Measurements from ENCODE around the gene PARP3. TPM values are rescaled to one million over a fixed set of nuclear protein-coding genes. Genes with fewer than 3 reads are reported as not detected.

Gene PARP3
- total and polyA plus RNA-seq, 2 of the 8 experiments (the other 6 are each of a cell fraction or from before 2014, with no cell fraction given) = 1.3 to 1.6 TPM

- no peak for TF ChIP-seq CHD7 (IDR thresholded peaks at IDR 0.05; ENCODE audit: insufficient replicate concordance, low read length)
- no peak for TF ChIP-seq RBBP5 (IDR thresholded peaks at IDR 0.05; ENCODE audit: borderline replicate concordance, low read depth, low read length)
- no peak for TF ChIP-seq SP1 (IDR thresholded peaks at IDR 0.05; ENCODE audit: low read depth, low read length)
- TF ChIP-seq SP4 (IDR thresholded peaks at IDR 0.05; ENCODE audit: low read length) = 0 out of 2 replicates have a peak, but pooled peaks have one; percentile 20
- no peak for TF ChIP-seq RFX5 (IDR thresholded peaks at IDR 0.05; ENCODE audit: borderline replicate concordance, low read depth, low read length)
- TF ChIP-seq ASH2L (IDR thresholded peaks at IDR 0.05; ENCODE audit: low read length) = peak; percentile 41
- TF ChIP-seq KDM1A (IDR thresholded peaks at IDR 0.05; ENCODE audit: borderline replicate concordance, low read length) = no peak
- TF ChIP-seq BRCA1 (IDR thresholded peaks at IDR 0.05; ENCODE audit: low read depth, low read length) = no peak
- peak; percentile 31 for TF ChIP-seq KDM4A (IDR thresholded peaks at IDR 0.05; ENCODE audit: low read depth, low read length, severe bottlenecking)
- TF ChIP-seq SAP30 (IDR thresholded peaks at IDR 0.05; ENCODE audit: insufficient read depth, insufficient replicate concordance, low read length) = no peak
Measured at GRCh38 chr3:51982838-51983577, 40.8 kb downstream of the PARP3 start, which contains the start of gene ACY1 (continued).
